Measurements from ENCODE around the gene GREM1. TPM values are rescaled to one million over a fixed set of nuclear protein-coding genes. Genes with fewer than 3 reads are reported as not detected.

The GREM1 gene
- total and polyA plus RNA-seq, 4 donors: 0.06 to 2.4 (median 1.7) TPM

GRCh38 chr15:32694222-32694983 lies 23.4 kb upstream of the GREM1 start:
- WGBS, 2 donors: 95 to 98% methylated on average over 3 of the region's 3 CpGs
- TF ChIP-seq CTCF (IDR thresholded peaks at IDR 0.05; ENCODE audit: control extremely low read depth, extremely low read depth): no peak
- DNase-seq (no peak), ATAC-seq (ENCODE audit: insufficient read depth, low FRiP score) (no peak)
- H3K36me3 ChIP-seq (ENCODE audit: control insufficient read depth in 4 of 4, insufficient read depth in 4 of 4, low read length in 4 of 4): no peaks in the 10 kb centered on the region
- peaks cover 0 to 4% (median 0%) of the 10 kb centered on the region in 4 donors for H3K9me3 ChIP-seq (ENCODE audit: control insufficient read depth in 4 of 4, insufficient read depth in 3 of 4, low read length in 3 of 4)
- no peak overlapping the region for H3K27ac ChIP-seq (ENCODE audit: low read depth in 1 of 2, low read length in 1 of 2)
- H3K4me3 ChIP-seq: no peak overlapping the region
- no peaks in the 10 kb centered on the region for H3K4me1 ChIP-seq (ENCODE audit: control insufficient read depth in 5 of 5, insufficient read depth in 5 of 5, low read length in 5 of 5)
- H3K27me3 ChIP-seq (ENCODE audit: control insufficient read depth in 3 of 3, insufficient read depth in 3 of 3, low read length in 2 of 3): no peaks in the 10 kb centered on the region
- H3K9ac ChIP-seq (ENCODE audit: insufficient read depth in 1 of 2, low read length in 2 of 2): no peak overlapping the region

- no peak for TF ChIP-seq CTCF (IDR thresholded peaks at IDR 0.05; ENCODE audit: control extremely low read depth, extremely low read depth)
- DNase-seq: no peak
- 86 to 89% methylated on average over 5 of the region's 5 CpGs for WGBS, 2 donors
Observed at GRCh38 chr15:32698773-32699390, 18.9 kb upstream of the GREM1 start.

GRCh38 chr15:32700501-32701150 lies 17.2 kb upstream of the GREM1 start:
- Histone ChIP-seq H3K4me3 (no peak overlapping the region), H3K27me3 (ENCODE audit: control insufficient read depth in 3 of 3, insufficient read depth in 3 of 3, low read length in 2 of 3) (peaks cover 0 to 3% (median under 1%) of the 10 kb centered on the region in 3 donors), H3K4me1 (ENCODE audit: control insufficient read depth in 5 of 5, insufficient read depth in 5 of 5, low read length in 5 of 5) (no peaks in the 10 kb centered on the region), H3K27ac (ENCODE audit: low read depth in 1 of 2, low read length in 1 of 2) (no peak overlapping the region), H3K36me3 (ENCODE audit: control insufficient read depth in 4 of 4, insufficient read depth in 4 of 4, low read length in 4 of 4) (no peaks in the 10 kb centered on the region), H3K9ac (ENCODE audit: insufficient read depth in 1 of 2, low read length in 2 of 2) (no peak overlapping the region), H3K9me3 (ENCODE audit: control insufficient read depth in 4 of 4, insufficient read depth in 3 of 4, low read length in 3 of 4) (peaks cover 0 to 4% (median 0%) of the 10 kb centered on the region in 4 donors)
- WGBS, 2 donors: 85 to 87% methylated on average over 11 to 14 of the region's 14 CpGs
- ATAC-seq (ENCODE audit: insufficient read depth, low FRiP score): no peak
- no peak for TF ChIP-seq CTCF (IDR thresholded peaks at IDR 0.05; ENCODE audit: control extremely low read depth, extremely low read depth)
- no peak for DNase-seq

More at GRCh38 chr15:32698773-32699390, 18.9 kb upstream of the GREM1 start:
- Histone ChIP-seq H3K4me3 (no peak overlapping the region), H3K9me3 (ENCODE audit: control insufficient read depth in 4 of 4, insufficient read depth in 3 of 4, low read length in 3 of 4) (peaks cover 0 to 4% (median 0%) of the 10 kb centered on the region in 4 donors), H3K4me1 (ENCODE audit: control insufficient read depth in 5 of 5, insufficient read depth in 5 of 5, low read length in 5 of 5) (no peaks in the 10 kb centered on the region), H3K27ac (ENCODE audit: low read depth in 1 of 2, low read length in 1 of 2) (no peak overlapping the region), H3K27me3 (ENCODE audit: control insufficient read depth in 3 of 3, insufficient read depth in 3 of 3, low read length in 2 of 3) (no peaks in the 10 kb centered on the region), H3K36me3 (ENCODE audit: control insufficient read depth in 4 of 4, insufficient read depth in 4 of 4, low read length in 4 of 4) (no peaks in the 10 kb centered on the region), H3K9ac (ENCODE audit: insufficient read depth in 1 of 2, low read length in 2 of 2) (no peak overlapping the region)
- no peak for ATAC-seq (ENCODE audit: insufficient read depth, low FRiP score)

Data from lung (tissue), 12 donors.